SW 1271 (cell line): ENCODE results near the gene IPP.
"Not testable (repeated sequence)": the region's sequence is repeated elsewhere in the genome, so short reads cannot be mapped to it uniquely, and the experiment has no call there.

Source experiments
- DNase-seq, 2 experiments: peaks; one replicate each; lab custom pipeline; 2025; lab: John Stamatoyannopoulos, UW

Gene IPP

GRCh38 chr1:45684402-45684801, 66.1 kb downstream of the IPP start:
- DNase-seq = no peak

GRCh38 chr1:45682942-45683341, 67.5 kb downstream of the IPP start:
- no peak for DNase-seq

- peak in 1 of 2 experiments; percentile 8 for DNase-seq
Measured at GRCh38 chr1:45679123-45679522, 71.3 kb downstream of the IPP start.

- no peak for DNase-seq
Measured at GRCh38 chr1:45678489-45678888, 72.0 kb downstream of the IPP start.

- DNase-seq = no peak
Measured at GRCh38 chr1:45677751-45678245, 72.7 kb downstream of the IPP start.

- not testable (repeated sequence) for DNase-seq
Measured at GRCh38 chr1:45676553-45676952, 73.9 kb downstream of the IPP start.

GRCh38 chr1:45674478-45674877, 76.0 kb downstream of the IPP start:
- DNase-seq = no peak

- DNase-seq = no peak
Measured at GRCh38 chr1:45673956-45674355, 76.5 kb downstream of the IPP start.

- DNase-seq = no peak
Measured at GRCh38 chr1:45669859-45670655, 80.4 kb downstream of the IPP start.

GRCh38 chr1:45669379-45669778, 81.1 kb downstream of the IPP start:
- no peak for DNase-seq

- DNase-seq = no peak
Measured at GRCh38 chr1:45668526-45668925, 81.9 kb downstream of the IPP start.

- DNase-seq = no peak
Measured at GRCh38 chr1:45667321-45668111, 82.9 kb downstream of the IPP start.

GRCh38 chr1:45666836-45667235, 83.6 kb downstream of the IPP start:
- no peak for DNase-seq

- DNase-seq = no peak
Measured at GRCh38 chr1:45660336-45660735, 90.1 kb downstream of the IPP start.

- no peak for DNase-seq
Measured at GRCh38 chr1:45659222-45659621, 91.2 kb downstream of the IPP start.

- DNase-seq = no peak
Measured at GRCh38 chr1:45658171-45658570, 92.3 kb downstream of the IPP start.

GRCh38 chr1:45656573-45657226, 93.8 kb downstream of the IPP start:
- DNase-seq = no peak

- no peak for DNase-seq
Measured at GRCh38 chr1:45654540-45655280, 95.7 kb downstream of the IPP start.
